Common myeloid progenitor, CD34-positive (primary cell): ENCODE data around the gene SAP30.

Experiments
- CTCF ChIA-PET: fragments of 350-600 bp; sonication (Branson Sonifier 250); formaldehyde crosslinking; loops from one replicate; lab custom pipeline; 2021; ENCODE audit warnings: antibody characterized with exemption; lab: Charles Lee
- POLR2A ChIA-PET: fragments of 350-600 bp; sonication (Branson Sonifier 250); formaldehyde crosslinking; loops from one replicate; lab custom pipeline; 2021; ENCODE audit warnings: antibody characterized with exemption; lab: Charles Lee
- DNase-seq, 3 donors: peaks; one replicate each; pipeline versions ENCODE4 v3.0.0 to v3.0.0-alpha.2; 2013
- H3K27ac ChIP-seq, 2 experiments: 1 replicate in 1 of 2; 2 replicates in 1 of 2; pipeline ENCODE4 v1.7.0; 2013; ENCODE audit warnings: inconsistent platforms in 2 of 2, low read length in 2 of 2, mild to moderate bottlenecking in 2 of 2, low read depth in 1 of 2, moderate library complexity in 1 of 2; ENCODE audit not compliant: severe bottlenecking in 2 of 2, insufficient read depth in 1 of 2, poor library complexity in 1 of 2
- H3K27me3 ChIP-seq, 5 experiments: replicated peaks in 2 of 5; 1 replicate in 3 of 5; 2 replicates in 2 of 5; pipeline versions ENCODE4 v1.6.1 to v1.7.0; 2013; ENCODE audit warnings: low read length in 4 of 5, mild to moderate bottlenecking in 2 of 5, moderate library complexity in 2 of 5, inconsistent platforms in 1 of 5; ENCODE audit not compliant: insufficient read depth in 5 of 5, control insufficient read depth in 4 of 5
- H3K36me3 ChIP-seq, 4 experiments: 1 replicate in 2 of 4; 2 replicates in 2 of 4; pipeline versions ENCODE4 v1.6.1 to v1.7.0; 2013; ENCODE audit warnings: low read length in 3 of 4, control low read depth in 1 of 4, mild to moderate bottlenecking in 1 of 4; ENCODE audit not compliant: control insufficient read depth in 4 of 4, insufficient read depth in 4 of 4
- H3K4me1 ChIP-seq, 4 experiments: 1 replicate in 3 of 4; 2 replicates in 1 of 4; pipeline versions ENCODE4 v1.6.1 to v1.7.1; 2013; ENCODE audit warnings: low read length in 3 of 4, mild to moderate bottlenecking in 3 of 4, control low read depth in 1 of 4, inconsistent platforms in 1 of 4, moderate library complexity in 1 of 4; ENCODE audit not compliant: control insufficient read depth in 4 of 4, insufficient read depth in 4 of 4; ENCODE audit errors: control extremely low read depth in 1 of 4
- H3K4me3 ChIP-seq, 7 experiments: 1 replicate in 4 of 7; 2 replicates in 3 of 7; pipeline versions ENCODE4 v1.5.1 to v1.7.0; 2013; ENCODE audit warnings: mild to moderate bottlenecking in 7 of 7, low read length in 6 of 7, moderate library complexity in 6 of 7, inconsistent platforms in 2 of 7, low read depth in 2 of 7, control low read depth in 1 of 7; ENCODE audit not compliant: insufficient read depth in 4 of 7, control insufficient read depth in 1 of 7; ENCODE audit errors: extremely low read depth in 1 of 7
- H3K9me3 ChIP-seq, 5 experiments: 1 replicate in 4 of 5; 2 replicates in 1 of 5; pipeline versions ENCODE4 v1.6.1 to v1.7.1; 2013; ENCODE audit warnings: low read length in 4 of 5, mild to moderate bottlenecking in 2 of 5, inconsistent platforms in 1 of 5, low read depth in 1 of 5, moderate library complexity in 1 of 5; ENCODE audit not compliant: control insufficient read depth in 4 of 5, insufficient read depth in 2 of 5; ENCODE audit errors: control extremely low read depth in 1 of 5
- WGBS: methylation state at CpG from one replicate; pipeline ENCODE4 v1.1.5; 2013; ENCODE audit not compliant: insufficient coverage; 5-methylcytosine and 5-hydroxymethylcytosine counted together

Gene SAP30

GRCh38 chr4:173420324-173420752 lies 49.6 kb downstream of the SAP30 start:
- Histone ChIP-seq H3K4me1 (peaks cover 0 to 40% (median 6%) of the 10 kb centered on the region in 4 experiments), H3K9me3 (peaks cover 0 to 3% (median 0%) of the 10 kb centered on the region in 5 experiments), H3K27me3 (no peaks in the 10 kb centered on the region), H3K4me3 (no peak overlapping the region), H3K27ac (no peak overlapping the region), H3K36me3 (no peaks in the 10 kb centered on the region)
- peak in 2 of 3 donors; percentile 42 to 51 for DNase-seq
- WGBS = no CpG with 5 or more reads among the region's 4 CpGs
- CTCF ChIA-PET = interaction anchor here (0.8 to 14.1 kb wide), 25 partner anchors 8 to 299 kb away, joined by 3 to 177 read pairs (median 5); partner anchors contain the start of gene HAND2
- POLR2A ChIA-PET = interaction anchor here (1.3 kb wide), 1 partner anchor 74 kb away, joined by 4 read pairs; no protein-coding TSS in a partner anchor

GRCh38 chr4:173420801-173421200 lies 50.0 kb downstream of the SAP30 start:
- CTCF ChIA-PET = interaction anchor here (0.7 to 14.1 kb wide), 28 partner anchors 9 to 300 kb away, joined by 3 to 177 read pairs (median 4); partner anchors contain the start of gene HAND2
- no peaks in the 10 kb centered on the region for H3K27me3 ChIP-seq
- no peak overlapping the region for H3K4me3 ChIP-seq
- peaks cover 0 to 35% (median 6%) of the 10 kb centered on the region in 4 experiments for H3K4me1 ChIP-seq
- POLR2A ChIA-PET = interaction anchor here (1.3 kb wide), 1 partner anchor 73 kb away, joined by 4 read pairs; no protein-coding TSS in a partner anchor
- H3K27ac ChIP-seq = no peak overlapping the region
- H3K9me3 ChIP-seq = peaks cover 0 to 3% (median 0%) of the 10 kb centered on the region in 5 experiments
- 17% methylated on average over 1 of the region's 2 CpGs for WGBS
- no peaks in the 10 kb centered on the region for H3K36me3 ChIP-seq
- peak in 2 of 3 donors; percentile 31 to 58 for DNase-seq

- Histone ChIP-seq H3K27me3 (no peaks in the 10 kb centered on the region), H3K36me3 (no peaks in the 10 kb centered on the region), H3K4me1 (peaks cover 0 to 4% (median 0%) of the 10 kb centered on the region in 4 experiments), H3K9me3 (peaks cover 0 to 3% (median 0%) of the 10 kb centered on the region in 5 experiments), H3K4me3 (no peak overlapping the region), H3K27ac (no peak overlapping the region)
- ChIA-PET CTCF (interaction anchor here (1.1 to 1.5 kb wide), 4 partner anchors 10 to 72 kb away, joined by 3 to 4 read pairs (median 3); no protein-coding TSS in a partner anchor), POLR2A (no interaction called here)
- 93% methylated on average over 2 of the region's 2 CpGs for WGBS
- no peak for DNase-seq
These were observed 54.4 kb downstream of the SAP30 start for GRCh38 chr4:173424899-173425805.

GRCh38 chr4:173426064-173426463 lies 55.3 kb downstream of the SAP30 start:
- no peaks in the 10 kb centered on the region for H3K4me1 ChIP-seq
- ChIA-PET CTCF (interaction anchor here (0.9 to 1.2 kb wide), 3 partner anchors 11 to 107 kb away, joined by 3 to 4 read pairs (median 3); no protein-coding TSS in a partner anchor), POLR2A (no interaction called here)
- no peaks in the 10 kb centered on the region for H3K27me3 ChIP-seq
- no peak overlapping the region for H3K4me3 ChIP-seq
- no peak overlapping the region for H3K27ac ChIP-seq
- WGBS = 80% methylated on average over 1 of the region's 2 CpGs
- peaks cover 0 to 3% (median 0%) of the 10 kb centered on the region in 5 experiments for H3K9me3 ChIP-seq
- no peak for DNase-seq
- H3K36me3 ChIP-seq = no peaks in the 10 kb centered on the region
